Measurements from ENCODE around the gene ARFGEF2.
"Not testable (repeated sequence)": the region's sequence is repeated elsewhere in the genome, so short reads cannot be mapped to it uniquely, and the experiment has no call there.

ARFGEF2 gene

GRCh38 chr20:48921168-48921882, at the start of gene ARFGEF2:
Gene ARFGEF2, plus strand, starts transcription at chr20:48921711. Its CDS starts 179 bp downstream, at chr20:48921890.
- in situ Hi-C loops (cut with MboI; ENCODE audit: low sequenced_read_pairs), result no loop called here

GRCh38 chr20:48875233-48875913, 46.1 kb upstream of the ARFGEF2 start:
- in situ Hi-C loops (cut with MboI; ENCODE audit: low sequenced_read_pairs), result no loop called here

- in situ Hi-C loops (cut with MboI; ENCODE audit: low sequenced_read_pairs), result no loop called here
Measured at GRCh38 chr20:48875914-48876240, 45.6 kb upstream of the ARFGEF2 start.

- in situ Hi-C loops (cut with MboI; ENCODE audit: low sequenced_read_pairs), result no loop called here
Measured at GRCh38 chr20:48877304-48877703, 44.2 kb upstream of the ARFGEF2 start.

GRCh38 chr20:48878534-48879248, 42.8 kb upstream of the ARFGEF2 start:
- in situ Hi-C loops (cut with MboI; ENCODE audit: low sequenced_read_pairs), result no loop called here

- in situ Hi-C loops (cut with MboI; ENCODE audit: low sequenced_read_pairs), result no loop called here
Measured at GRCh38 chr20:48879612-48880245, 41.8 kb upstream of the ARFGEF2 start.

- in situ Hi-C loops (cut with MboI; ENCODE audit: low sequenced_read_pairs), result no loop called here
Measured at GRCh38 chr20:48880331-48880730, 41.2 kb upstream of the ARFGEF2 start.

GRCh38 chr20:48880981-48881657, 40.4 kb upstream of the ARFGEF2 start:
- in situ Hi-C loops (cut with MboI; ENCODE audit: low sequenced_read_pairs), result no loop called here

GRCh38 chr20:48885237-48885636, 36.3 kb upstream of the ARFGEF2 start:
- in situ Hi-C loops (cut with MboI; ENCODE audit: low sequenced_read_pairs), result no loop called here

- in situ Hi-C loops (cut with MboI; ENCODE audit: low sequenced_read_pairs), result no loop called here
Measured at GRCh38 chr20:48886194-48886593, 35.3 kb upstream of the ARFGEF2 start.

- in situ Hi-C loops (cut with MboI; ENCODE audit: low sequenced_read_pairs), result no loop called here
Measured at GRCh38 chr20:48886811-48887210, 34.7 kb upstream of the ARFGEF2 start.

GRCh38 chr20:48888517-48888916, 33.0 kb upstream of the ARFGEF2 start:
- in situ Hi-C loops (cut with MboI; ENCODE audit: low sequenced_read_pairs), result not testable (repeated sequence)

GRCh38 chr20:48889140-48889790, 32.2 kb upstream of the ARFGEF2 start:
- in situ Hi-C loops (cut with MboI; ENCODE audit: low sequenced_read_pairs), result no loop called here

- in situ Hi-C loops (cut with MboI; ENCODE audit: low sequenced_read_pairs), result no loop called here
Measured at GRCh38 chr20:48891235-48892048, 30.1 kb upstream of the ARFGEF2 start.

GRCh38 chr20:48892049-48892470, 29.5 kb upstream of the ARFGEF2 start:
- in situ Hi-C loops (cut with MboI; ENCODE audit: low sequenced_read_pairs), result no loop called here

- in situ Hi-C loops (cut with MboI; ENCODE audit: low sequenced_read_pairs), result no loop called here
Measured at GRCh38 chr20:48892891-48893290, 28.6 kb upstream of the ARFGEF2 start.

- in situ Hi-C loops (cut with MboI; ENCODE audit: low sequenced_read_pairs), result no loop called here
Measured at GRCh38 chr20:48893374-48893773, 28.1 kb upstream of the ARFGEF2 start.

- in situ Hi-C loops (cut with MboI; ENCODE audit: low sequenced_read_pairs), result no loop called here
Measured at GRCh38 chr20:48897305-48898010, 24.1 kb upstream of the ARFGEF2 start.

- in situ Hi-C loops (cut with MboI; ENCODE audit: low sequenced_read_pairs), result no loop called here
Measured at GRCh38 chr20:48898210-48898609, 23.3 kb upstream of the ARFGEF2 start.

All from HL-60/S4 (cell line).